Skeletal muscle satellite cell (primary cell): ENCODE results near the gene OARD1.

ENCODE experiments used
- H3K27me3 ChIP-seq: 2 replicates; pipeline ENCODE4 v1.7.0; 2013; ENCODE audit warnings: low read length; ENCODE audit not compliant: control insufficient read depth, insufficient read depth
- H3K36me3 ChIP-seq: 2 replicates; pipeline ENCODE4 v1.7.0; 2013; ENCODE audit warnings: mild to moderate bottlenecking, control low read depth, low read length; ENCODE audit not compliant: insufficient read depth
- H3K4me1 ChIP-seq: 2 replicates; pipeline ENCODE4 v1.7.0; 2013; ENCODE audit warnings: low read length; ENCODE audit not compliant: control insufficient read depth, insufficient read depth
- H3K4me2 ChIP-seq: 2 replicates; pipeline ENCODE4 v1.7.0; 2013; ENCODE audit warnings: mild to moderate bottlenecking, low read length
- H3K4me3 ChIP-seq: 2 replicates; pipeline ENCODE4 v1.7.0; 2013; ENCODE audit warnings: low read length
- H3K9ac ChIP-seq: 2 replicates; pipeline ENCODE4 v1.7.0; 2013; ENCODE audit warnings: mild to moderate bottlenecking, low read depth, low read length, moderate library complexity
- H3K9me3 ChIP-seq: replicated peaks from 2 replicates; pipeline ENCODE4 v1.7.0; 2013; ENCODE audit warnings: mild to moderate bottlenecking, control low read depth, low read length

Gene OARD1

GRCh38 chr6:41036186-41036585, 36.0 kb downstream of the OARD1 start:
- peaks cover 7% of the 10 kb centered on the region for H3K4me1 ChIP-seq
- no peak overlapping the region for H3K9ac ChIP-seq
- no peak overlapping the region for H3K4me2 ChIP-seq
- peaks cover 16% of the 10 kb centered on the region for H3K27me3 ChIP-seq
- H3K4me3 ChIP-seq = no peak overlapping the region
- H3K9me3 ChIP-seq = no peaks in the 10 kb centered on the region
- H3K36me3 ChIP-seq = no peaks in the 10 kb centered on the region

DNA sequence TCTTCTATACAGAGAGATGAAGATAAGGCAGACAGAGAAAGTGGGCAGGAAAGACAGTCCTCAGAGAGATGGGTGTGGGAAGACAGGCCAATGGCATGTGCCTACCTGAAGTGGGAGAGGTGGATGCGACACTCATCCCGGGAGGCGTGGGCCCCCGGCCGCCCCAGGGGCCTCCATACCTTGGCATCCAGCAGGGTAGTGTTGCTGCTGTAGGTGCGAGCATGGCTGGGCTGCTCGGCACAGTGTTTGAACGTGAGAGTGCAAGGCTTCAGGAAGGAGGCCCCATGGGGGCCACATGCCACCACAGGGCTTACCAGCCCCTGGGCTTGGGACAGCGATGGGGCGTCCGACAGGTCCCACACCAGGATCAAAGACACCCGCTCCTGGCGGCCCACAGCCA, 38.4 kb downstream of the OARD1 start:
- no peaks in the 10 kb centered on the region for H3K4me1 ChIP-seq

GRCh38 chr6:41032830-41033229, 39.3 kb downstream of the OARD1 start:
- Histone ChIP-seq H3K27me3 (peaks cover 13% of the 10 kb centered on the region), H3K9me3 (no peaks in the 10 kb centered on the region), H3K4me2 (no peak overlapping the region), H3K9ac (no peak overlapping the region), H3K36me3 (no peaks in the 10 kb centered on the region), H3K4me1 (peaks cover 8% of the 10 kb centered on the region), H3K4me3 (no peak overlapping the region)

More for the DNA sequence above, 38.4 kb downstream of the OARD1 start:
- H3K4me3 ChIP-seq = no peak overlapping the region
- H3K36me3 ChIP-seq = no peaks in the 10 kb centered on the region
- no peak overlapping the region for H3K4me2 ChIP-seq
- H3K9me3 ChIP-seq = no peaks in the 10 kb centered on the region
- no peak overlapping the region for H3K9ac ChIP-seq
- peaks cover 15% of the 10 kb centered on the region for H3K27me3 ChIP-seq

DNA sequence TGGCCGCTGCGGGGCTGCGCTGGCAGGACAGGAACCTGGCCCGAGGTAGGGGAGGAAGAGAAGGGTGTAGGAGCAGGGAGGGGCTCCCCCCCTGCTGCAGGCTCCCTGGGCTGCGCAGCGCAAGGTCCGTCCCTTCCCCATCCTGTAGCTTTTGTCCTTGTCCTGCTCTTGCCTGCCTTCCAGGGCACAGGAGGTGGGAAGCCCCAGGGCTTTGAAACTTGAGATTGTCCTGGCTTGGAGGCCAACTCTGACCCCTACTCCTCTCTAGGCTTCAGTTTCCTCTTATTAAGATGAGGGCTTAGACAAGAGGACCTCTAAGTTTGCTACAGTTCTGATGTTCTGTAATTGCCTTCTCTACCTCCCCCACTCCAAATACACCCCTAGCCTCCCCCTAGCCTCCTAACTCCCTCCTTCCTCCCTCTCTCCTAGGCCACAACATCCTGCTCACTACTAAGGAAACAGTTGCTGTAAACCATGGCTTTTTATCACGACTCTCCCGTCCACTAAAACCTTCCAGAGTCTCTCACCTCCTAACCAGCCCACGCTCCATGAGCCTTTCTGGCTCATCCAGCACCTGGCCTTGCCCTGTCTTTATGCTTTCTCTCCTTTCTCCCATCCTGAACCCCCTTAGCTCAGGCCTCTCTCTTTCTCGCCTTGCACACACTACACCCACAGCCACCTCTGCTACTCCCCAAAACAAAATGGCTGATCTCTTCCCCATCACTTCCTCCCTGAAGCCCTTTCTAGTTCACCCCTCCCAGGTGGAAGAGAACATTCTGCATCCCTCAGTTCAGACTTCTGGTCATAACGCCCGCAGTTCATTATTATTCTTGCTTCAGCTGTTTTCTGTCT, 43.4 kb downstream of the OARD1 start:
- Histone ChIP-seq H3K9ac (peak overlapping the region; percentile 86), H3K4me3 (peak overlapping the region; percentile 76), H3K36me3 (no peaks in the 10 kb centered on the region), H3K27me3 (no peaks in the 10 kb centered on the region), H3K4me2 (peak overlapping the region; percentile 94), H3K9me3 (no peaks in the 10 kb centered on the region), H3K4me1 (peaks cover 16% of the 10 kb centered on the region)

GRCh38 chr6:41027799-41028560, 44.2 kb downstream of the OARD1 start:
- no peaks in the 10 kb centered on the region for H3K27me3 ChIP-seq
- peak overlapping the region; percentile 76 for H3K4me3 ChIP-seq
- H3K9ac ChIP-seq = peak overlapping the region; percentile 86
- H3K4me2 ChIP-seq = peak overlapping the region; percentile 94
- H3K36me3 ChIP-seq = no peaks in the 10 kb centered on the region
- H3K4me1 ChIP-seq = peaks cover 16% of the 10 kb centered on the region
- H3K9me3 ChIP-seq = no peaks in the 10 kb centered on the region

- peak overlapping the region; percentile 86 for H3K9ac ChIP-seq
- H3K4me2 ChIP-seq = peak overlapping the region; percentile 94
- no peaks in the 10 kb centered on the region for H3K27me3 ChIP-seq
- H3K4me3 ChIP-seq = peak overlapping the region; percentile 76
- H3K9me3 ChIP-seq = no peaks in the 10 kb centered on the region
- no peaks in the 10 kb centered on the region for H3K36me3 ChIP-seq
- peaks cover 16% of the 10 kb centered on the region for H3K4me1 ChIP-seq
Measured at GRCh38 chr6:41027241-41027640, 44.9 kb downstream of the OARD1 start.

GRCh38 chr6:41025966-41026530, 46.1 kb downstream of the OARD1 start:
- Histone ChIP-seq H3K9ac (no peak overlapping the region), H3K9me3 (no peaks in the 10 kb centered on the region), H3K4me3 (no peak overlapping the region), H3K36me3 (no peaks in the 10 kb centered on the region), H3K4me1 (peaks cover 16% of the 10 kb centered on the region), H3K27me3 (no peaks in the 10 kb centered on the region), H3K4me2 (no peak overlapping the region)

- H3K9ac ChIP-seq = no peak overlapping the region
- no peaks in the 10 kb centered on the region for H3K27me3 ChIP-seq
Measured at GRCh38 chr6:41023114-41023513, 49.0 kb downstream of the OARD1 start.

DNA sequence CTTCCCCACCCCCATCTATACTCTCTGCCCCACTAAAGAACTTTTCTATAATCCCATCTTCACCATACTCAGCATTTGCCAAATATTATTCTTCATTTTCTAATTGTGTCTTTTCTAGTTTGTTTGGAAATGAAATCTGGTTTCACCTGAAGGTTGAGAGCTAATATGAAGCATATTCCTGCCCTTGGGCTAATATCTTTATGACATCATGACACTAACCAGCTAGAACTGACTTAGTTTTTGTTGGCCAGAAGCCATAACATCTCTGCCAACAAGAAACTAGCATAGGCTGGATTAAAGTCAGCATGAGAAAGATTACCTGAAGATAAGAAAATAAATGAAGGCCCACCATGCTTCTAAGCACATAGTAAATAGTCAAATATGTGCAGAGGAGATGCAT, 49.9 kb downstream of the OARD1 start:
- Histone ChIP-seq H3K9ac (no peak overlapping the region), H3K4me2 (no peak overlapping the region), H3K4me1 (peaks cover 2% of the 10 kb centered on the region), H3K27me3 (no peaks in the 10 kb centered on the region), H3K36me3 (no peaks in the 10 kb centered on the region), H3K4me3 (no peak overlapping the region), H3K9me3 (no peaks in the 10 kb centered on the region)

More at GRCh38 chr6:41023114-41023513, 49.0 kb downstream of the OARD1 start:
- H3K4me3 ChIP-seq = no peak overlapping the region
- H3K4me2 ChIP-seq = no peak overlapping the region
- peaks cover 10% of the 10 kb centered on the region for H3K4me1 ChIP-seq
- H3K36me3 ChIP-seq = no peaks in the 10 kb centered on the region
- H3K9me3 ChIP-seq = no peaks in the 10 kb centered on the region

DNA sequence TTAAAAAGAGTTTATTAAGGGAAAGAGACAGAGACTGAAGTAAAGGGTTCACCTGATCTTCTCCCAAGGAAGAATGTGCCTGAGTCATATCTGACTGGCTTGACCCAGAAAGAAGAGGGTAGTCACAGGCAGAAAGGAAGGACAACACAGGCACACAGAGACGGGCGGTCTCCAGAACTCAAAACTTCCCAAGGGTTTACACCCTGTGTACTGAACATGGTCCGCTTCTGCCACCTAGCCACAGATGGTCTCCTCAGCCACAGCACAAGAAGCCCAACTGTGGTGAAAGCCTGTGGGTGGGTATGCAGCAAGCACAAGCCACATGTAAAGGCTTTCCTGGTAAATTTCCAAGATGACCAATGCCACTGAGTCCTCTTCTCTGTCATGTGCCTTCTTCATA, 50.3 kb downstream of the OARD1 start:
- no peaks in the 10 kb centered on the region for H3K4me1 ChIP-seq

GRCh38 chr6:41017663-41018062, 54.5 kb downstream of the OARD1 start:
- Histone ChIP-seq H3K9me3 (no peaks in the 10 kb centered on the region), H3K36me3 (no peaks in the 10 kb centered on the region), H3K4me3 (no peak overlapping the region), H3K27me3 (no peaks in the 10 kb centered on the region), H3K4me2 (no peak overlapping the region), H3K4me1 (no peaks in the 10 kb centered on the region), H3K9ac (no peak overlapping the region)

More for the DNA sequence above, 50.3 kb downstream of the OARD1 start:
- H3K9ac ChIP-seq = no peak overlapping the region
- no peaks in the 10 kb centered on the region for H3K27me3 ChIP-seq
- no peak overlapping the region for H3K4me3 ChIP-seq
- no peaks in the 10 kb centered on the region for H3K36me3 ChIP-seq
- H3K9me3 ChIP-seq = no peaks in the 10 kb centered on the region
- H3K4me2 ChIP-seq = no peak overlapping the region
